ENCODE results near the gene RNU6-1.
A peak's percentile ranks its signal among the peaks of the same experiment; 100 is the strongest.

The RNU6-1 gene

DNA sequence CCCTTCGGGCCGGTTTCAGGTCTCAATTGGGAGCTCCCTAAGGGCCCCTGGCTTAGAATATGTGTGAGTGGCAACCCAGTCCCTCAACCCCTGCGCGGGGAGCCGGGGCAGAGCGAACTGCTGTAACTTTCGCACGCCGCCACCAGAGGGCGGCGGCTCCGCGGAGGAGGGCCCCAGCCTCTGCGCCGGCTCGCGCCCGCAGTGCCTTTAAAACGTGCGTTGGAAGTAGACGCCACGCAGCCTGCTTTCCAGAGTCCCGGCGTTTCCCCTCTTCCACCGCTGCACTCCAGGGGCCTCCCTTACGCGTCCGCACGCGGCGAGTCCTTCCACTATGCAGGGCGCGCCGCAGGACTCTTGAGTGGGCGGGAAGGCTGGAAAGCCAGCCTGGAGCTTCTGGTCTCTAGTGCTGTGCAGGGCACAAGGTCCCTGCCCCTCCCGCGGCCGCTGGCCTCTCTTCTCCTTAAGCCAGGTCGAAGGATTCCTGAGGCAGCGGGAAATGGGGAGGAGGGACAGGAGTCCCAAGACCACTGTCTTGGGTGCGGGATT, 23.7 kb upstream of the RNU6-1 start:
- no peaks in the 10 kb centered on the region for H3K36me3 ChIP-seq (ENCODE audit: insufficient read depth, low read length)
- DNase-seq (ENCODE audit: low read depth, low spot score), result no peak
- H3K9ac ChIP-seq (ENCODE audit: insufficient read length), result peak overlapping the region; percentile 68
- H3K4me3 ChIP-seq, result peak overlapping the region; percentile 71
- H3K9me3 ChIP-seq (ENCODE audit: low read depth, low read length), result no peaks in the 10 kb centered on the region
- no peak overlapping the region for H3K27ac ChIP-seq
- TF ChIP-seq EZH2 (IDR thresholded peaks at IDR 0.05), result no peak
- no peak for TF ChIP-seq FOXP2 (optimal IDR thresholded peaks at IDR 0.05; ENCODE audit: control extremely low read depth, extremely low read length, insufficient read depth)
- no peak for TF ChIP-seq POLR2AphosphoS5 (IDR thresholded peaks at IDR 0.05; ENCODE audit: borderline replicate concordance, low read depth, low read length)

GRCh38 chr15:67862750-67863441, 23.1 kb upstream of the RNU6-1 start:
- Histone ChIP-seq H3K36me3 (ENCODE audit: insufficient read depth, low read length) (no peaks in the 10 kb centered on the region), H3K9me3 (ENCODE audit: low read depth, low read length) (no peaks in the 10 kb centered on the region), H3K9ac (ENCODE audit: insufficient read length) (peak overlapping the region; percentile 68), H3K4me3 (peak overlapping the region; percentile 55), H3K27ac (no peak overlapping the region)
- no peak for DNase-seq (ENCODE audit: low read depth, low spot score)
- no peak for TF ChIP-seq EZH2 (IDR thresholded peaks at IDR 0.05)
- no peak for TF ChIP-seq POLR2AphosphoS5 (IDR thresholded peaks at IDR 0.05; ENCODE audit: borderline replicate concordance, low read depth, low read length)
- TF ChIP-seq FOXP2 (optimal IDR thresholded peaks at IDR 0.05; ENCODE audit: control extremely low read depth, extremely low read length, insufficient read depth), result no peak

DNA sequence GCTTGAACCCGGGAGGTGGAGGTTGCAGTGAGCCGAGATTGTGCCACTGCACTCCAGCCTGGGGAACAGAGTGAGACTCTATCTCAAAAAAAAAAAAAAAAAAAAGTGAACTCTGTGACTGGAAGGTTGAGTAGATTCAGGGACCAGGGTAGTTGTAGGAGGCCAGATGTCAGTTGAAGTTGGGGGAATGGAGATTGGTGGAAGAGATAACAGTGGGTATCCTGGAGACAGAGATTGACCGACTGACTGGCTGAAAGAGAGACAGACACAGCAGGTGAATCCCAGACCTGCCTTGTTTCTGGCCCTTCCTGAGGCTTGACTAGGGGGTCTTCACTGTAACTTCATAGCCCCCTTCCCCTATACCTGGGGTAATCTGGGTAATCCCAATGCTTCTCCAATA, 22.1 kb upstream of the RNU6-1 start:
- no peaks in the 10 kb centered on the region for H3K36me3 ChIP-seq (ENCODE audit: insufficient read depth, low read length)
- no peak overlapping the region for H3K9ac ChIP-seq (ENCODE audit: insufficient read length)
- H3K27ac ChIP-seq, result no peak overlapping the region
- no peak overlapping the region for H3K4me3 ChIP-seq
- no peaks in the 10 kb centered on the region for H3K9me3 ChIP-seq (ENCODE audit: low read depth, low read length)
- DNase-seq (ENCODE audit: low read depth, low spot score), result no peak
- TF ChIP-seq POLR2AphosphoS5 (IDR thresholded peaks at IDR 0.05; ENCODE audit: borderline replicate concordance, low read depth, low read length), result no peak
- no peak for TF ChIP-seq EZH2 (IDR thresholded peaks at IDR 0.05)
- no peak for TF ChIP-seq FOXP2 (optimal IDR thresholded peaks at IDR 0.05; ENCODE audit: control extremely low read depth, extremely low read length, insufficient read depth)

DNA sequence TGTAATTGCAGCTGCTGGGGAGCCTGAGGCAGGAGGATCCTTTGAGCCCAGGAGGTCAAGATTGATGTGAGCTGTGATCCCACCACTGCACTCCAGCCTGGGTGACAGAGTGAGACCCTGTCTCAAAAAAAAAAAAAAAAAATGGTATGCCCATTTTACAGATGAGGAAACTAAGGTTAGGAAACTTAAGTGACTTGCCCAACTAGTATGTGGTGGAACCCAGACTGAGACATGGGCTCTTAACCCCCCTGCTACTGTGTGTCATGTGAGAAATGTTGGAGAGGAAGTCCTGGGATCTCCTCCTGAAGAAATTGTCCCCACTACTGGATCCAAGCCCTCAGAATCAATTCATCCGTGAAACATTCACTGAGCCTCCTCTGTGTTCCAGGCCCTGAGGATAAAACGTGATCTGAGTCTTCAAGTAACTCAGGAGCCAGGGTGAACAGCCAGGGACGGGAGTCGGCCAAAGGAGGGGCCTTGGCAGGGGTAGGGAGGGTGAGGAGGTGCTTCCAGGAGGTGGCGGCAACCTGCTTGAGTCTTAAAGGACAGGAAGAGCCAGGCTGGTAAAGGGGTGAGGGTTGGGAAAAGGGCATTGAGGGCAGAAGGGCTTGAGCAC, 19.6 kb upstream of the RNU6-1 start:
- DNase-seq (ENCODE audit: low read depth, low spot score), result no peak
- TF ChIP-seq POLR2AphosphoS5 (IDR thresholded peaks at IDR 0.05; ENCODE audit: borderline replicate concordance, low read depth, low read length) (no peak), EZH2 (IDR thresholded peaks at IDR 0.05) (no peak), FOXP2 (optimal IDR thresholded peaks at IDR 0.05; ENCODE audit: control extremely low read depth, extremely low read length, insufficient read depth) (no peak)
- Histone ChIP-seq H3K9me3 (ENCODE audit: low read depth, low read length) (no peaks in the 10 kb centered on the region), H3K9ac (ENCODE audit: insufficient read length) (peak overlapping the region; percentile 20), H3K4me3 (no peak overlapping the region), H3K36me3 (ENCODE audit: insufficient read depth, low read length) (no peaks in the 10 kb centered on the region), H3K27ac (no peak overlapping the region)

DNA sequence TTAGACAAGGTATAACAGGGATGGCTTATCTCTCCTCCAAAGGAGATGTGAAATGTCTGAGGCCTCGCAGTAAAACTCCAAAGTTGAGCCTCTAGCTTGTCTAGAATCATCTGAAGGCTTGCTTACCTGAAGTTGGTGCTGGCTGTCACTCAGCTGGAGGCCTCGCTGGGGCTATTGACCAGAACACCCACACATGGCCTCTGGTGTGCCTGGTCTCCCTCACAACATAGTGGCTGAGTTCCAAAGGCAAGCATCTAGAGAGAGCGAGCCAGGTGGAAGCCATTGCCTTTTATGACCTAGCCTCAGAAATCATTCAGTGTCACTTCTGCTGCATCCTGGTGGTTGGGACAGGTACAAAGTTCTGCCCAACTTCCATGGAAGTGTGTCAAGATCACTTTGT, 17.4 kb upstream of the RNU6-1 start:
- Histone ChIP-seq H3K9ac (ENCODE audit: insufficient read length) (no peak overlapping the region), H3K27ac (no peak overlapping the region), H3K9me3 (ENCODE audit: low read depth, low read length) (no peaks in the 10 kb centered on the region), H3K4me3 (no peak overlapping the region), H3K36me3 (ENCODE audit: insufficient read depth, low read length) (no peaks in the 10 kb centered on the region)
- TF ChIP-seq EZH2 (IDR thresholded peaks at IDR 0.05) (no peak), POLR2AphosphoS5 (IDR thresholded peaks at IDR 0.05; ENCODE audit: borderline replicate concordance, low read depth, low read length) (no peak), FOXP2 (optimal IDR thresholded peaks at IDR 0.05; ENCODE audit: control extremely low read depth, extremely low read length, insufficient read depth) (no peak)
- DNase-seq (ENCODE audit: low read depth, low spot score), result no peak

- no peak for DNase-seq (ENCODE audit: low read depth, low spot score)
- no peak for TF ChIP-seq POLR2AphosphoS5 (IDR thresholded peaks at IDR 0.05; ENCODE audit: borderline replicate concordance, low read depth, low read length)
- TF ChIP-seq EZH2 (IDR thresholded peaks at IDR 0.05), result no peak
- TF ChIP-seq FOXP2 (optimal IDR thresholded peaks at IDR 0.05; ENCODE audit: control extremely low read depth, extremely low read length, insufficient read depth), result no peak
Measured at GRCh38 chr15:67855842-67856241, 16.0 kb upstream of the RNU6-1 start.

GRCh38 chr15:67854358-67854757, 14.5 kb upstream of the RNU6-1 start:
- Histone ChIP-seq H3K9ac (ENCODE audit: insufficient read length) (no peak overlapping the region), H3K4me3 (no peak overlapping the region)

More at GRCh38 chr15:67855842-67856241, 16.0 kb upstream of the RNU6-1 start:
- no peak overlapping the region for H3K4me3 ChIP-seq
- no peaks in the 10 kb centered on the region for H3K9me3 ChIP-seq (ENCODE audit: low read depth, low read length)
- no peak overlapping the region for H3K27ac ChIP-seq
- H3K36me3 ChIP-seq (ENCODE audit: insufficient read depth, low read length), result no peaks in the 10 kb centered on the region
- no peak overlapping the region for H3K9ac ChIP-seq (ENCODE audit: insufficient read length)

GRCh38 chr15:67853454-67853853, 13.6 kb upstream of the RNU6-1 start:
- Histone ChIP-seq H3K27ac (no peak overlapping the region), H3K36me3 (ENCODE audit: insufficient read depth, low read length) (no peaks in the 10 kb centered on the region), H3K9ac (ENCODE audit: insufficient read length) (no peak overlapping the region), H3K9me3 (ENCODE audit: low read depth, low read length) (no peaks in the 10 kb centered on the region), H3K4me3 (no peak overlapping the region)
- no peak for DNase-seq (ENCODE audit: low read depth, low spot score)
- no peak for TF ChIP-seq POLR2AphosphoS5 (IDR thresholded peaks at IDR 0.05; ENCODE audit: borderline replicate concordance, low read depth, low read length)
- no peak for TF ChIP-seq EZH2 (IDR thresholded peaks at IDR 0.05)
- no peak for TF ChIP-seq FOXP2 (optimal IDR thresholded peaks at IDR 0.05; ENCODE audit: control extremely low read depth, extremely low read length, insufficient read depth)

More at GRCh38 chr15:67854358-67854757, 14.5 kb upstream of the RNU6-1 start:
- H3K9me3 ChIP-seq (ENCODE audit: low read depth, low read length), result no peaks in the 10 kb centered on the region
- H3K36me3 ChIP-seq (ENCODE audit: insufficient read depth, low read length), result no peaks in the 10 kb centered on the region
- TF ChIP-seq POLR2AphosphoS5 (IDR thresholded peaks at IDR 0.05; ENCODE audit: borderline replicate concordance, low read depth, low read length) (no peak), FOXP2 (optimal IDR thresholded peaks at IDR 0.05; ENCODE audit: control extremely low read depth, extremely low read length, insufficient read depth) (no peak), EZH2 (IDR thresholded peaks at IDR 0.05) (no peak)
- H3K27ac ChIP-seq, result no peak overlapping the region
- no peak for DNase-seq (ENCODE audit: low read depth, low spot score)

All from SK-N-MC (cell line).